ENCODE results near the gene SV2B. TPM values are rescaled to one million over a fixed set of nuclear protein-coding genes. Genes with fewer than 3 reads are reported as not detected.

Gene SV2B
- total RNA-seq, 3 donors from 2014 or later: 0.44 to 4.9 (median 2.2) TPM

DNA sequence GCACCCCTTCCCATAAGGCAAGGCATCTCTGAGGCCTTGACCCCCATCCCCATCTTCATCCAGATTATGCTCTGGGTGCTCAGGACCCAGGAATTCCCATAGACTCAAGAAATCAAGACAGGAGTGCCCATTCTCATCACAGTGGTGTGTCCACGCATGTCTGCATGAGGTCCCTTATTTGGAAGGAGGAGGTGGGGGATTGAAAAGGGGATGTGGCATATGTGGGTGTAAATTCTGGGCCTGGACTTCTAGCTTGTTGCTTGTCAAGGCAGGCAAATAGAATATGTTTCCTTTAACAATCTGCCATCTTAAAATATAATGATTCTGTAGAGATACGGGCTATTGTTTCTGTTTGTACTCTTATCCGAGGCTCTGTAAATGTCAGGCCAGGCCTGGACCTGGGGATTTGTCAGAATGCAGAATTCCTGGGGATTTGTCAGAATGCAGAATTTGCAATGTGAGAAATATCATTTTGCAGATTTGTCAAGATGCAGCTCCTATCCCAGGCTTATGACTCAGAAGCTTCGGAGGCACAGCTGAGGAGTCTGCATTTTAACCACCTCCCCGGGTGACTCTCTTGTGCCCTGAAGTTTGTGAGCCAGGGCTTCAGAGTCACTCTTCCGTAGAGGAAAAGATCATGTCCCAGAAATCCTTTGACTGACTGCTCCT lies 157.8 kb downstream of the SV2B start:
- H3K36me3 ChIP-seq: no peaks in the 10 kb centered on the region
- no peak overlapping the region for H3K4me3 ChIP-seq
- DNase-seq (ENCODE audit: low spot score in 2 of 2): no peak
- intact Hi-C loops (cut with DNase I; ENCODE audit: low total_unique reads): no loop called here
- no peaks in the 10 kb centered on the region for H3K9me3 ChIP-seq
- TF ChIP-seq POLR2A (IDR thresholded peaks at IDR 0.05): no peak
- TF ChIP-seq, protein P1, sequence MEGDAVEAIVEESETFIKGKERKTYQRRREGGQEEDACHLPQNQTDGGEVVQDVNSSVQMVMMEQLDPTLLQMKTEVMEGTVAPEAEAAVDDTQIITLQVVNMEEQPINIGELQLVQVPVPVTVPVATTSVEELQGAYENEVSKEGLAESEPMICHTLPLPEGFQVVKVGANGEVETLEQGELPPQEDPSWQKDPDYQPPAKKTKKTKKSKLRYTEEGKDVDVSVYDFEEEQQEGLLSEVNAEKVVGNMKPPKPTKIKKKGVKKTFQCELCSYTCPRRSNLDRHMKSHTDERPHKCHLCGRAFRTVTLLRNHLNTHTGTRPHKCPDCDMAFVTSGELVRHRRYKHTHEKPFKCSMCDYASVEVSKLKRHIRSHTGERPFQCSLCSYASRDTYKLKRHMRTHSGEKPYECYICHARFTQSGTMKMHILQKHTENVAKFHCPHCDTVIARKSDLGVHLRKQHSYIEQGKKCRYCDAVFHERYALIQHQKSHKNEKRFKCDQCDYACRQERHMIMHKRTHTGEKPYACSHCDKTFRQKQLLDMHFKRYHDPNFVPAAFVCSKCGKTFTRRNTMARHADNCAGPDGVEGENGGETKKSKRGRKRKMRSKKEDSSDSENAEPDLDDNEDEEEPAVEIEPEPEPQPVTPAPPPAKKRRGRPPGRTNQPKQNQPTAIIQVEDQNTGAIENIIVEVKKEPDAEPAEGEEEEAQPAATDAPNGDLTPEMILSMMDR (IDR thresholded peaks at IDR 0.05): no peak
- no peak for TF ChIP-seq POLR2AphosphoS5 (IDR thresholded peaks at IDR 0.05)
- H3K27ac ChIP-seq: no peak overlapping the region
- peaks cover 0 to 5% of the 10 kb centered on the region in 2 donors for H3K27me3 ChIP-seq
- no peaks in the 10 kb centered on the region for H3K4me1 ChIP-seq

DNA sequence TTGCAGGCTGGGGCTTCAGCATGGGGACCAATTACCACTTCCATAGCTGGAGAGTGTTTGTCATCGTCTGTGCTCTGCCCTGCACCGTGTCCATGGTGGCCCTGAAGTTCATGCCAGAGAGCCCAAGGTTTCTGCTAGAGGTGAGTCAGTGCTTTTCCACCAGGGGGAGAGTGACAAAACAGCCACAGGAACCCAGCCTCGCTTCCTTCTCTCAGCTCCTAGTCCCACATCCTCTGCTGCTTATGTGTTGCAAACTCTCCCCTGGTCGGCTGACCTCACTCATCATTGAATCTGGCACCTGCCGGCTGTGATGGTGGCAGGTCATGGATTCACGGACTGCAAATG lies 158.3 kb downstream of the SV2B start:
- Histone ChIP-seq H3K36me3 (no peaks in the 10 kb centered on the region), H3K27ac (no peak overlapping the region), H3K4me3 (no peak overlapping the region), H3K9me3 (no peaks in the 10 kb centered on the region), H3K4me1 (no peaks in the 10 kb centered on the region), H3K27me3 (peaks cover 0 to 5% of the 10 kb centered on the region in 2 donors)
- intact Hi-C loops (cut with DNase I; ENCODE audit: low total_unique reads): no loop called here
- no peak for TF ChIP-seq POLR2AphosphoS5 (IDR thresholded peaks at IDR 0.05)
- TF ChIP-seq, protein P1 (IDR thresholded peaks at IDR 0.05): no peak
- DNase-seq (ENCODE audit: low spot score in 2 of 2): no peak

DNA sequence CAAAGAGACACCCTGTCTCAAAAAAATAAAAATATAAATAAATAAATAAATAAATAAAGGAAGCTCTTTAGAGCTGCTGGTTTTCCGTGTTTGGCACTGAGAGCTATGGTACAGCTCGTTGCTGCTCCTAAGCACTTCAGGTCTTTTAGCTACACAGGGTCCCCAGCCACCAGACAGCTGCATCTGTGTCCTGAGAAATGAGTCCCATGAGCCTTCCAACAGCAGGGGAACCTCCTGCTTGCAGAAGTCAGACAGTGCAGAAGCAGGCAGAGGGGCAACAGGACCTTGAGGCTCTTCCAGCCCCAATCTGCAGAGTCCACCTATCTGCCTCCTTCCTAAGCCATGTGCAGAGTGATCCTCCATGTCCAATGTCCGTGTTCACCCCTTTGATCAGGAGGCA lies 159.0 kb downstream of the SV2B start:
- TF ChIP-seq POLR2A (IDR thresholded peaks at IDR 0.05): no peak
- TF ChIP-seq, protein P1 (IDR thresholded peaks at IDR 0.05): no peak
- Histone ChIP-seq H3K36me3 (no peaks in the 10 kb centered on the region), H3K4me1 (no peaks in the 10 kb centered on the region), H3K9me3 (no peaks in the 10 kb centered on the region), H3K27me3 (peaks cover 0 to 5% of the 10 kb centered on the region in 2 donors), H3K4me3 (no peak overlapping the region), H3K27ac (no peak overlapping the region)
- no peak for DNase-seq (ENCODE audit: low spot score in 2 of 2)
- intact Hi-C loops (cut with DNase I; ENCODE audit: low total_unique reads): no loop called here

DNA sequence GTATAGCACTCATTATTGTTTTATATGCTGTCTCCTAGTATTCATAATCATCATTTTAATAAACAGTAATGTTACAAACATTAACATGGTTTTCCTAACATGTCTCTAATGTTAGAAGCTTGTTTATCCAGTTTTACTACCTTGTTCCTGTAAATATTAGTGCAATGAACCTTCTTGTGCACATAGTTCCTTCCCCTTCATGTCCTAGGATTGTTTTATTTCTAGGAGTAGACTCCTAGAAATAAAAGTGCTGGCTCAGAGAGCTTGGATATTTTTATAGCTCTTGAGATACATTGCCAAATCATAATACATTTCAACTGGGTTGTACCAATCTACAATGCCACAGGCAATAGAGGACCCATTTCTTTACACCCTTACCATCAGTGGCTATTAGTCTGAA lies 161.3 kb downstream of the SV2B start:
- intact Hi-C loops (cut with DNase I; ENCODE audit: low total_unique reads): no loop called here
- no peak for DNase-seq (ENCODE audit: low spot score in 2 of 2)
- Histone ChIP-seq H3K27ac (no peak overlapping the region), H3K27me3 (no peaks in the 10 kb centered on the region), H3K4me1 (no peaks in the 10 kb centered on the region), H3K36me3 (no peaks in the 10 kb centered on the region), H3K4me3 (no peak overlapping the region), H3K9me3 (no peaks in the 10 kb centered on the region)
- no peak for TF ChIP-seq POLR2A (IDR thresholded peaks at IDR 0.05)
- TF ChIP-seq, protein P1 (IDR thresholded peaks at IDR 0.05): no peak
- no peak for TF ChIP-seq POLR2AphosphoS5 (IDR thresholded peaks at IDR 0.05)

DNA sequence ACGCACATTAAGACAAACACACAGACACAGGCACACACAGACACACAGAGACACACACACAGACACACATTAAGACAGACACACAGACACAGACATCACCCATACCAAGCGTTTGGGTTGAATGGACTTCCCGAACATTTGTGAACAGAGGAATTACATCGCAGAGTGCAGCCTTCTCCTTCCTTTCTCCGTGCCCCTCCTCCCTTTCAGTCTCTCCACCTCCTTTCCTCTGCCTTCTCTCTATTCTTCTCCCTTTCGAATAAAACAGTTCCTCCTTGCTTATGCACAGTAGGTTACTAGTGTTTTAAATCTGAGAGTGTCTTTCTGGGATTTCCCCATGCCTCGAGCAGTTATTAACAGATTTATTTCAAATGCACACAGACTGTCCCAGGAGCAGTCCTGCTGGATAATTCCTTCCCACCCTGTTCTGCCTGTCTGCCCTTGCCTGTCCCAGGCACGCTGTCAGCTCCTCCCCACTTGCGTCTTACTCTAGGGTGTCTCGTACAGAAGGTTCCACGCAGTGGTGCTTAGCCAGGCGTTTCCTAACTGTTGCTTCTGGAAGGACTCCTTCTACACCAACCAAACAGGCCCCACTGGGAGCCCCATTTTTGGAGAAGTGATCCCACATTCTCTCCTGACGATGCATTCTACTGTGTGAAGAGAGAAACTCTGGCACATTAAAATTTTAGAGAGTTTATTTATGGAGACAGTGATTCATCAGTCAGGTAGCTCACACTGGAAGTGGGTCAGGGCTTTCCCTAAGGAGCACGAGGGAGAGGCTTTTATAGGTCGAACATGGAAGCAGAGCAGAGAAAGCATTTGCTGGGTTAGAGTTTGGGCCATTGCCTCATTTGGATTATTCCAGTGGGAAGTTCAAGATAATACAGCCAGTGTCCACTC lies 163.8 kb downstream of the SV2B start:
- Histone ChIP-seq H3K27me3 (no peaks in the 10 kb centered on the region), H3K27ac (peak overlapping the region in 1 of 2 donors; percentile 68), H3K4me1 (no peaks in the 10 kb centered on the region), H3K4me3 (peak overlapping the region; percentile 17 to 49 (median 17)), H3K9me3 (no peaks in the 10 kb centered on the region), H3K36me3 (no peaks in the 10 kb centered on the region)
- no peak for TF ChIP-seq POLR2AphosphoS5 (IDR thresholded peaks at IDR 0.05)
- TF ChIP-seq, protein P1 (IDR thresholded peaks at IDR 0.05): no peak
- TF ChIP-seq POLR2A (IDR thresholded peaks at IDR 0.05): no peak
- DNase-seq (ENCODE audit: low spot score in 2 of 2): peak in 1 of 2 donors; percentile 26
- intact Hi-C loops (cut with DNase I; ENCODE audit: low total_unique reads): no loop called here

Measured in breast epithelium (tissue), 4 donors.